ENCODE data around the gene ARFIP1. TPM values are rescaled to one million over a fixed set of nuclear protein-coding genes. Genes with fewer than 3 reads are reported as not detected.
"Not testable (repeated sequence)": the region's sequence is repeated elsewhere in the genome, so short reads cannot be mapped to it uniquely, and the experiment has no call there.

The ARFIP1 gene
- polyA plus RNA-seq, 1 donor: 44.2 TPM

- DNase-seq: not testable (repeated sequence)
Measured at GRCh38 chr4:152839729-152840128, 60.0 kb downstream of the ARFIP1 start.

DNA sequence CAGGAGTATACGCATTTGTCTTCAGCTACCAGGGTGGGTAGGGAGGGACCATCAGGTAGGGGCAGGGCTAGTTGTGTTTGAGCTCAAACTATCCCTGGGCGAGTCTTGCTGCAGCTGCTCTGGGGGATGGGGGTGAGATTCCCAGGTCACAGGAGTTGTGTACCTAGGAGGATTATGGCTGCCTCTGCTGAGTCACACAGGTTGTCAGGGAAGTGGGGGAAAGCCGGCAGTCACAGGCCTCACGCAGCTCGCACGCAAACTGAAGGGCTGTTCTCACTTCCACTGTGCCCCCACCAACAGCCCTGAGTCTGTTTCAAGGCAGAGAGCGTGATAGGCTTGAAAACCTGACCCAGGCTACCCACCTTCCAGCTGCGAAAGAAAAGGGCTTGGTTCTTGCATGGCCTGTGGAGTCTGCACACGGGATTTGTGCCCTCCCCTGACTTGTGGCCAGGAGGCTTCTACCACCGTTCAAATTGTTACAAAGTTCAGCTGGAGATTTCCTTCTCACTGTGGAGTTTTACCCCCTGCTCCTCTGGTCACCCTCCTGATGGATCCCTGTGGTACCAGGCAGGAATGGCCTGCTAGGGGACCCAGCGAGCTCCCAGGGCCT is 63.8 kb downstream of the ARFIP1 start:
- no peak for DNase-seq

DNA sequence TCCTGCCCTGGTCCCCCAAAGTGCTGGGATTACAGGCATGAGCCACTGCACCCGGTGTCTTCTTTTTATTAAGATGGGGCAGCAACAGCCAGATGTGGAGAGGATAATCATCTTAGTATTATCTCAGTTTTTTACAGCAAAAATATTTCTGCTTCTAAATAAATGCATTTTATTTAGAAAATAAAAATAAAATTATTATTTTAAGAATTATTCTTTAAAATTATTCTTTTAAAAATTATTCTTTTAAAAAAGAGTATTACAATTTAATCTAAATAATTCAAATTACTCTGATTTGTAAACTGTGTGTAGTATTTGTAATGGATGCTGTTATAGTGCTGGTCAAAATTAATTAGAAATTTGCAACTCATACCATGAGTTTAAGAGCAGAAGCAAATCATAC is 67.6 kb downstream of the ARFIP1 start:
- no peak for DNase-seq

- DNase-seq: no peak
Measured at GRCh38 chr4:152848508-152848907, 68.8 kb downstream of the ARFIP1 start.

DNA sequence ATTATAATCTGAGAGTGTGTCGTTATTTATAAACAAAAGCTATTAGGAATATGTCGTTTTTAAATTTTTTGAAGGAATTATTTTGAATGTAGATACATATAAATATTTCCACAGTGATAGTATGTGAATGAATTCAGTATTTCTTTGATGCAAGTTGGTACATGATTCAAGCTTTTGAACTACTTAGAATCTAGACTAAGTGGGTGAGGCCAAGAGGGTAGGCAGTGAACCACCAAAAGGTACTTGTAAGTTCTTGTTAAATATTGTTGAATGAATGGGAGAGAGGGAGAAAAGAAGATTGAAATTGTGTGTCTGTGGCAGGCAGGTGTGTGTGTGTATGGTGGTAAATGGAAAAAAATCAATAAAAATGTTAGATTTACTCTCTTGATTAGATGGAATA is 69.6 kb downstream of the ARFIP1 start:
- DNase-seq: no peak

DNA sequence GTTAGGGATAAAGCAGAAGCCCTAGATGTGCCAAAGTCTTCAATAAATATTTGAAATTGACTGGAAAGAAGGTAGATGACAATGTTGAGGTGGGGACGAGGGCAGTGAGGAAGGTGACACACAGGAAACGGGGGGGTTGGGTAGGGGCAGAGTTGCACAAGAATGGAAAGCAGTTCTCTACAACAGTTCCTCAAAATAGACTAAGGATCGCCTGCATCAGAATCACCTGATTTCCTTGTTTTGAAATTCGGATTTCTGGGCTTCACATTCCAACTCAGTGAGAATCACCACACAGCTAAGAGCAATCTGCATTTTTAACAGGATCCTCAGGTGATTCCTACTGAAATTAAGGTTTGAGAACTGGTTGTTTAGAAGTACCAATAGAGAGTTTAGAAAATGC is 70.6 kb downstream of the ARFIP1 start:
- no peak for DNase-seq

DNA sequence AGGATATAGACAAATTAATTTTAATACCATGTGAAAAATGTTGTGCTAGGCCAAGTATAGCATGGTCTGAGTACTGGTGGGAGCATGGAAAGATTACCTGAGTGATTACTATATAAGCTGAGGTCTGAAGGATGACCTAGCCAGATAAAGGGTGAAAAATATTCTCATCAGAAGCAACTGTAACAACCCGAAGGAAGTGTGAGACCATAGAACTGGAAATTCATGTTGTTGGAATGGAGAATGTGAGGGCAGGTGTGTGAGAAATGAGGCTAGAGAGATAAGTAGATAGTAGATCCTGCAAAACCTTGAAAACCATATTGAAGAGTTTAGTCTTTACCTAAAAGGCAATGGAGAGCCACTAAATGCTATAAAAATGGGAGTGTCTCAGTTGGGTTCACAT is 71.5 kb downstream of the ARFIP1 start:
- DNase-seq: no peak

- DNase-seq: no peak
Measured at GRCh38 chr4:152853293-152853692, 73.5 kb downstream of the ARFIP1 start.

- not testable (repeated sequence) for DNase-seq
Measured at GRCh38 chr4:152854016-152854415, 74.3 kb downstream of the ARFIP1 start.

DNA sequence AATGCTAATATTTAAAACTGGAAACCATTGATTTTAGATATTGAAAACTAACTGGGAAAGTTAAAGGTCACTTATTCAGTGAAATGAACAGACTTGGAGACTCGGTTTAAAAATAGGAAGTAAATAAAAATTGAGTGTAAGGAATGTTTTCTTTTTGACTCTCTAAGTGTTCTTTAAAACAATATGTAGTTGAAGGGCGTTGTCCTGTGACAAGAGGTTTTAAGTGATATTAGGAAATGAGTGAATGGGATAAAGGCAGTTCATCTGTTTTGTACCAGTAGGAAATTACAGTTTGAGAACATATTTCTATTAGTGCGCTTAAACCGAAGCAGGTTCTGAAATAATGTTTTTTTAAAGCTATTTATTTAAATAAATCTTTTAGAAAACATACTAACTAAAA is 77.2 kb downstream of the ARFIP1 start:
- no peak for DNase-seq

DNA sequence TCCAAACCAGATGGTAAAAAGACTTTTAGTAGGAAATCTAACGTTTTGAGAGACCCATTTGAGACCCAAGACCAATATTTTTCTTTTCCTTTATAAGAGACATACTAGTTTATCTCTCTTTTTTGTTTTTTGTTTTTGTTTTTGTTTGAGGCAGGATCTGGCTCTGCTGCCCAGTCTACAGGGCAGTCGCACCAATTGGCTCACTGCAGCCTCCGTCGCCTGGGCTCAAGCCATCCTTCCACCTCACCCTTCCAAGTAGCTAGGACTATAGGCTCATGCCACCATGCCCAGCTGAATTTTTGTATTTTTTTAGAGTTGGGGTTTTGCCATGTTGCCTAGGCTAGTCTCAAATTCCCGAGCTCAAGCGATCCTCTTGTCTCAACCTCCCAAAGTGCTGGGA is 79.2 kb downstream of the ARFIP1 start:
- no peak for DNase-seq

- DNase-seq: peak; percentile 15
Measured at GRCh38 chr4:152860046-152860445, 80.3 kb downstream of the ARFIP1 start.

- no peak for DNase-seq
Measured at GRCh38 chr4:152862608-152863007, 82.9 kb downstream of the ARFIP1 start.

DNA sequence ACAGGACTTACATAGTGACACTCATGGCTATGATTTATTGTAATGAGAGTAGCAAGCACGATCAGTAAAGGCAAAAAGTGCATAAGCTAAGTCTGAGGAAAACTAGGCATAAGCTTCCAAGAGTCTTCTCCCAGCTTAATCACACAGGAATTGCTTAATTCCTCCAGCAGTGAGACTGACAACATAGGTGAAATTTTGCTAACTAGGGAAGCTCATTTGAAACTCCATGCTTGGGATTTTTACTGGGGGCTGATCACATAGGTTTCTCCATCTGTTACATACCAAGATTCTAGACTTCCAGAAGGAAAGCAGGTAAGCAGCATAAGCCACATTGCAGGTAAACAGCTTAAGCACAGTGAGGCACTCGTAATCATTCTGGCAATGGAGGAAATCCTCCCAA is 84.6 kb downstream of the ARFIP1 start:
- no peak for DNase-seq

- DNase-seq: not testable (repeated sequence)
Measured at GRCh38 chr4:152866432-152866993, 86.8 kb downstream of the ARFIP1 start.

GRCh38 chr4:152870606-152871005 is 90.9 kb downstream of the ARFIP1 start:
- no peak for DNase-seq

DNA sequence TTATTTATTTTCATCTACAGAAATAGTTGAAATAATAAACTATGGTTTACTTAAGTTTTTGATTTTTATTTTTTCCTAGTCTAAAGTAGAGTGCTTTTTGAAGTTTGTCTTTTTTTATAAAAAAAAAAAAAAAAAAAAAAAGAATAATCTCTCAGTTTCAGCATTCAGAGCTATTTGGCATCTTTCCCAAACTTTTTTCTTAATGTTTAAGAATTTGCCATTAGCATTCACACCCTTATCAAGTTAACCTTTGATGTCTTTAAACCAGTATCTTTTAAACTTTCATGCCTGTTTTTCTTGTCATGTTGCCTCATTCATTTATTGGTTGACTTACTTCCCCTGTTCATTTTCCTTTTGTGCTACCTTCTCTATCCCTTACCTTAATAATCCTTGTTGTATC is 95.5 kb downstream of the ARFIP1 start:
- no peak for DNase-seq

DNA sequence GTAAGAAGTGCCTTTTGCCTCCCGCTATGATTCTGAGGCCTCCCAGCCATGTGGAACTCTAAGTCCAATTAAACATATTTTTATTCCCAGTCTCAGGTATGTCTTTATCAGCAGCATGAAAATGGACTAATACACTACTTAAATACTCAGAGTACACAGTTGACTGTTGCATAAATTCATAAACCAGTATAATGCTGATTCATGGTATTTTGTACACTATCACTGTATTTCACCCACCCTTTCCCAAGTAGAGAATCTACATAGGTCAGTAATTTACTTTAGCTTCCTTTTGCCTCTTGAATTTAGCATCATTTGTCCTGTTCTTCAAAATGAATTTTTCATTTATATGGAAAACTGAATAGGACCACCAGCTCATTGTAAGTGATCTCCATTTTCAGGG is 98.1 kb downstream of the ARFIP1 start:
- no peak for DNase-seq

GRCh38 chr4:152880263-152880662 is 100.5 kb downstream of the ARFIP1 start:
- no peak for DNase-seq

DNA sequence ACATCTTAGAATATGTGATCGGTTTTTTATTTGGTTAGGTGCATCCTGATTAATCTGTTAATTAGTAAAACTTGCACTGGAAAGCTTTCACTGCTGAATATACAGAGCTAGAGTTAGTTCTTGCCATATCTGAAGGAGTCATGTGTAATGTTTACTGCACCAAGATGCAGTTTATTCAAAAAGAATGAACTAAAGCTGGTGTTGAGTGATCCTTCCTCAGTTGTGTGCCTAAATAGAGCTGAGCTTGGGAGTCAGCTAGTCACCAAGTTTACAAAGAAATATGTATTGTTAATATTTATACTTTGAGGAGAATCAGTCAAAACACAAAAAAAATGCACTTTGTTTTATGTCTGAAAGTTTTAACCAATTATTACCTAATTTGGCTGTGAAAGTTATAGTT is 102.2 kb downstream of the ARFIP1 start:
- DNase-seq: no peak

GRCh38 chr4:152885185-152885584 is 105.4 kb downstream of the ARFIP1 start:
- no peak for DNase-seq

DNA sequence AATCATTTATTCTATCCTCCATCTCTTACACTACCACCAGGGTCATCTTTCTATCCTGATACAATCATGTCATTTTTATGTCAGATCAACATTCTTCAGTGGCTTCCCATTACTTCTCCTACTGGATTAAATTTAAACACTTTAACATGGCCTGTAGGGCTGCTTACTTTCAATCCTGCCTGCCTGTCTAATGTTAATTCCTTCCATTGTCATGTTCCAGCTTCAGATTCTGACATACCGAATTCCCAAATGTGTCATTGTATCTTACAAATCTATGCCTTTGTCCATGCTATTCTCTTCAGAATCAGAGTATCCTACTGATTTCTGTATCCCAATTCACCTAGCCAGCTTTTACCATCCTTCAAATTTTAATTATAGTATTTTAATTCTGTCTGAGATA is 106.4 kb downstream of the ARFIP1 start:
- DNase-seq: no peak

DNA sequence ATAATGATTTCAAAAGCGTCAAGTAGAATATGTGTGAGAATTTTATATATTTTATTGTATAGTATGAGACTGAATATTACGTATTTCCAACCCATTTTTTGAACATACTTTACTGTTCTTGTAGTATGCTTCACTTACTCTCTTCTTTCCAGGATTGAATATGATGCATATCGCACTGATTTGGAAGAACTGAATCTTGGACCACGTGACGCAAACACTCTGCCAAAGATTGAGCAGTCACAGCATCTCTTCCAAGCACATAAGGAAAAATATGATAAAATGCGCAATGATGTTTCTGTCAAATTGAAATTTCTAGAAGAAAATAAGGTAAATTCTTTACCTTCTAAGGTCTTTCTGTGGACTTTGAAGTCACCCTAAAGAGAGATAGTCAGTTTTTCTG is 108.2 kb downstream of the ARFIP1 start:
- DNase-seq: no peak

DNA sequence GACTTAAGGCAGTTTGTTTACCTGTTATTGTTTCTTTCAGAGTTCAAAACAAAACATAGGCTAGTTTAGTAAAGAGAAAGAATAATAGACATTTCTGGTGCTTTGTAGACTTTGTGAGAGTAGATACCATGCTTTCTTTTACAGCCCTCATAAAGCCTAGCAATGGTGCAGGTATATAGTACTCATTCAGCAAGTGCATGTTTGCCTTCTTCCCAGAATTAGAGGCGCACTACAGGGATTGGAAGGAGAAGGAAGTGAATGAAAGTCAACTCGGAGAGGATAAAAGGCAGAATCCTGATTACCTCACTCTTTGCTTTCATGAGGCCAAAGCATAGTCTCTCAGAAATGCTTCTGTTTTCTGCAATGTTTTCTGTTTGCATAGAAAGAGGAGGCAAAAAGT is 113.2 kb downstream of the ARFIP1 start:
- no peak for DNase-seq

- no peak for DNase-seq
Measured at GRCh38 chr4:152894673-152895072, 114.9 kb downstream of the ARFIP1 start.

All from left kidney (tissue), 2 donors.